HCT116 (cell line): Measurements from ENCODE around the gene PIGH.

Experiments
- CTCF ChIP-seq, 3 experiments: fragments of 200-600 bp in 1 of 3; sonication (generic) in 1 of 3; IDR thresholded peaks in 2 of 3; conservative IDR thresholded peaks in 1 of 3; 2 replicates each; pipeline ENCODE4 v1.5.1; 2012 to 2017; ENCODE audit warnings: low read depth in 2 of 3, low read length in 2 of 3, antibody characterized with exemption in 1 of 3, borderline replicate concordance in 1 of 3, control low read depth in 1 of 3, mild to moderate bottlenecking in 1 of 3, mixed read lengths in 1 of 3, mixed run types in 1 of 3, moderate library complexity in 1 of 3; ENCODE audit not compliant: insufficient read depth in 1 of 3
- REST ChIP-seq: IDR thresholded peaks from 2 replicates; pipeline ENCODE4 v1.6.1; 2012; ENCODE audit warnings: low read depth

- TF ChIP-seq CTCF (IDR thresholded peaks at IDR 0.05 in 2 of 3, conservative IDR thresholded peaks at IDR 0.05 in 1 of 3; ENCODE audit: borderline replicate concordance in 1 of 3, insufficient read depth in 1 of 3, low read depth in 2 of 3, low read length in 2 of 3) (no peak), REST (no peak)
Observed at GRCh38 chr14:67586369-67586768, 13.7 kb downstream of the PIGH start.
